Loucy (cell line): Measurements from ENCODE around the gene KLHL4.
"Not testable (repeated sequence)": the region's sequence is repeated elsewhere in the genome, so short reads cannot be mapped to it uniquely, and the experiment has no call there.

Source experiments
- EZH2phosphoT487 ChIP-seq: fragments of 200-600 bp; IDR thresholded peaks from 2 replicates; pipeline ENCODE4 v1.6.1; 2018; ENCODE audit warnings: antibody characterized with exemption, mild to moderate bottlenecking, moderate library complexity, borderline replicate concordance
- TF ChIP-seq, protein P1 (sequence below): fragments of 200-600 bp; sonication (generic); conservative IDR thresholded peaks from 2 replicates; pipeline ENCODE4 v1.5.1; 2014; ENCODE audit warnings: mild to moderate bottlenecking, antibody characterized with exemption, low read length

DNA sequence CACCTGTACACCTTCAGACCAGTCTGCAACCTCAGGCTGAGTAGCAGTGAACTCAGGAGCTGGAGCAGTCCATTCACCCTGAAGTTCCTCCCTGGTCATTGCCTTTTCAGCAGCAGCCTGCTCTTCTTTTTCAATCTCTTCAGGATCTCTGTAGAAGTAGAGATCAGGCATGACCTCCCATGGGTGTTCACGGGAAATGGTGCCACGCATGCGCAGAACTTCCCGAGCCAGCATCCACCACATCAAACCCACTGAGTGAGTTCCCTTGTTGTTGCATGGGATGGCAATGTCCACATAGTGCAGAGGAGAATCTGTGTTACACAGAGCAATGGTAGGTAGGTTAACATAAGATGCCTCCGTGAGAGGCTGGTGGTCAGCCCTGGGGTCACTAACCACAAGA is 185.9 kb downstream of the KLHL4 start:
- TF ChIP-seq, protein P1, sequence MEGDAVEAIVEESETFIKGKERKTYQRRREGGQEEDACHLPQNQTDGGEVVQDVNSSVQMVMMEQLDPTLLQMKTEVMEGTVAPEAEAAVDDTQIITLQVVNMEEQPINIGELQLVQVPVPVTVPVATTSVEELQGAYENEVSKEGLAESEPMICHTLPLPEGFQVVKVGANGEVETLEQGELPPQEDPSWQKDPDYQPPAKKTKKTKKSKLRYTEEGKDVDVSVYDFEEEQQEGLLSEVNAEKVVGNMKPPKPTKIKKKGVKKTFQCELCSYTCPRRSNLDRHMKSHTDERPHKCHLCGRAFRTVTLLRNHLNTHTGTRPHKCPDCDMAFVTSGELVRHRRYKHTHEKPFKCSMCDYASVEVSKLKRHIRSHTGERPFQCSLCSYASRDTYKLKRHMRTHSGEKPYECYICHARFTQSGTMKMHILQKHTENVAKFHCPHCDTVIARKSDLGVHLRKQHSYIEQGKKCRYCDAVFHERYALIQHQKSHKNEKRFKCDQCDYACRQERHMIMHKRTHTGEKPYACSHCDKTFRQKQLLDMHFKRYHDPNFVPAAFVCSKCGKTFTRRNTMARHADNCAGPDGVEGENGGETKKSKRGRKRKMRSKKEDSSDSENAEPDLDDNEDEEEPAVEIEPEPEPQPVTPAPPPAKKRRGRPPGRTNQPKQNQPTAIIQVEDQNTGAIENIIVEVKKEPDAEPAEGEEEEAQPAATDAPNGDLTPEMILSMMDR, result not testable (repeated sequence)
- not testable (repeated sequence) for TF ChIP-seq EZH2phosphoT487
